ENCODE results near the gene ZNF581.
A peak's percentile ranks its signal among the peaks of the same experiment; 100 is the strongest.

Gene ZNF581

DNA sequence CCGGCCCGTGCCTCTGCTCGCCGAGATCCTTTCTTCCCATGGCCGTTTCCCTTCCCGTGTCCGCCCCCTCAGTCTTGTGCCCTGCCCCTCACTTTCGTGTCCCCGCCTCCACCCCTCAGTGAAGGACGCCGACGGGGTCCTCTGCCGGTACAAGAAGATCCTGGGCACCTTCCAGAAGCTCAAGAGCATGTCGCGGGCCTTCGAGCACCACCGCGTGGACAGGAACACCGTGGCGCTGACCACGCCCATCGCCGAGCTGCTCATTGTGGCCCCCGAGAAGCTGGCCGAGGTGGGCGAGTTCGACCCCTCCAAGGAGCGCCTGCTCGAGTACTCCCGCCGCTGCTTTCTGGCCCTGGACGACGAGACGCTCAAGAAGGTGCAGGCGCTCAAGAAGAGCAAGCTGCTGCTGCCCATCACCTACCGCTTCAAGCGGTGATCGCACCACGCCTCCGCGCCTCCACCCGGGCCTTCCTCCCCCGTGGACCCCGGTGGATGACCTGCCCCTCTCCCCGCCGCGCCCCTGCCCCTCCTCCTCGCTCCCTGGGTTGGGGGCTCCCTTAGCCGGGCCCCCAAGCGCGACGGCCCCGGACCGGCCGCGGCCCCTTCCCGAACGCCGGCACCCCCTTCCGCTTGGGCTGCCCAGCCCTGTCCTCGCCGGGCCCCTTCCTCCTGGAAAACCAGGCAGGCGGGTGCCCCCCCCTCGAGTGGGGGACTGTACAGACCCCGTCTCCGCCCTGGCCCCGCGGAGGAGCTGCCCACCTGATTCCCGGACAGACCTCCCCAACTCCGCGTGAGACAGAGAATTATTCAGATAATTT is 9.1 kb downstream of the ZNF581 start:
- no peak for DNase-seq (ENCODE audit: low read depth, low spot score)
- TF ChIP-seq, protein P1, sequence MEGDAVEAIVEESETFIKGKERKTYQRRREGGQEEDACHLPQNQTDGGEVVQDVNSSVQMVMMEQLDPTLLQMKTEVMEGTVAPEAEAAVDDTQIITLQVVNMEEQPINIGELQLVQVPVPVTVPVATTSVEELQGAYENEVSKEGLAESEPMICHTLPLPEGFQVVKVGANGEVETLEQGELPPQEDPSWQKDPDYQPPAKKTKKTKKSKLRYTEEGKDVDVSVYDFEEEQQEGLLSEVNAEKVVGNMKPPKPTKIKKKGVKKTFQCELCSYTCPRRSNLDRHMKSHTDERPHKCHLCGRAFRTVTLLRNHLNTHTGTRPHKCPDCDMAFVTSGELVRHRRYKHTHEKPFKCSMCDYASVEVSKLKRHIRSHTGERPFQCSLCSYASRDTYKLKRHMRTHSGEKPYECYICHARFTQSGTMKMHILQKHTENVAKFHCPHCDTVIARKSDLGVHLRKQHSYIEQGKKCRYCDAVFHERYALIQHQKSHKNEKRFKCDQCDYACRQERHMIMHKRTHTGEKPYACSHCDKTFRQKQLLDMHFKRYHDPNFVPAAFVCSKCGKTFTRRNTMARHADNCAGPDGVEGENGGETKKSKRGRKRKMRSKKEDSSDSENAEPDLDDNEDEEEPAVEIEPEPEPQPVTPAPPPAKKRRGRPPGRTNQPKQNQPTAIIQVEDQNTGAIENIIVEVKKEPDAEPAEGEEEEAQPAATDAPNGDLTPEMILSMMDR (IDR thresholded peaks at IDR 0.05; ENCODE audit: low read depth, low read length), result no peak
- H3K4me3 ChIP-seq (ENCODE audit: low read depth, low read length), result no peak overlapping the region
- in situ Hi-C loops (cut with HindIII; ENCODE audit: low sequenced_read_pairs), result no loop called here

DNA sequence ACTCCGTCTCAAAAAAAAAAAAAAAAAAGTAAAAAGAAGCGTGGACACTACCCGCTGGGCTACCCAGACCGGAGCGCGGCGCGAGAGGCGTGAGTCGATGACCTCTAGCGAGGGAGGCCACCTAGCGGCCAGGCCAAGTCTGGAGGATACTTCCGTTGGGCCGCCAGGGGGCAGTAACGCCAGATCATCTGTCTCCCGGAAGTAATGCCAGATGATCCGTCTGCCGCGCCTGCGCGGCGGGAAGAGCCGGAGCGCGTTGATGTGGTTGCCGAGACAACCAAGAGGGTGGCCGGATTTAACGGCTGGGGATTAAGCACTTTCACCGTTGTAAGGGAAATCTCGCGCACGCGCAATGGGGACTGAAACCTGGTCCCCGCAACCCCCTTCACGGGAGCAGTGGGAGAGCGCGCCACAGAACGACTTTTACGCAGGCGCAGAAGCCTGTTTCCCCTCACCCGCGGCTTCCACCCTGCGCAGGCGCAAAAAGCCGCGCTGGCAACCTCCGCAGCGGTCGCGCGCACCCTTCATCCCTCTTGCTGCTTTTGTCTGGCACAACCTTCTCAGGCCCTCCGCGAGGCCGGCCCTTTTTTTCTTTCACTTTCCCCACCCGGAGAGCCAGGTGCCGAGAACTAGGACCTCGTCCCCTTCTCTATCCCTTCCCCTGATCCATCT is 10.3 kb downstream of the ZNF581 start:
- TF ChIP-seq, protein P1 (IDR thresholded peaks at IDR 0.05; ENCODE audit: low read depth, low read length), result peak; percentile 100

GRCh38 chr19:55654323-55654867 is 10.9 kb downstream of the ZNF581 start:
- in situ Hi-C loops (cut with HindIII; ENCODE audit: low sequenced_read_pairs), result no loop called here
- DNase-seq (ENCODE audit: low read depth, low spot score), result peak; percentile 99
- peak overlapping the region; percentile 69 for H3K4me3 ChIP-seq (ENCODE audit: low read depth, low read length)
- TF ChIP-seq, protein P1 (IDR thresholded peaks at IDR 0.05; ENCODE audit: low read depth, low read length), result no peak

More for the DNA sequence above, 10.3 kb downstream of the ZNF581 start:
- in situ Hi-C loops (cut with HindIII; ENCODE audit: low sequenced_read_pairs), result no loop called here
- peak; percentile 100 for DNase-seq (ENCODE audit: low read depth, low spot score)
- peak overlapping the region; percentile 69 for H3K4me3 ChIP-seq (ENCODE audit: low read depth, low read length)

DNA sequence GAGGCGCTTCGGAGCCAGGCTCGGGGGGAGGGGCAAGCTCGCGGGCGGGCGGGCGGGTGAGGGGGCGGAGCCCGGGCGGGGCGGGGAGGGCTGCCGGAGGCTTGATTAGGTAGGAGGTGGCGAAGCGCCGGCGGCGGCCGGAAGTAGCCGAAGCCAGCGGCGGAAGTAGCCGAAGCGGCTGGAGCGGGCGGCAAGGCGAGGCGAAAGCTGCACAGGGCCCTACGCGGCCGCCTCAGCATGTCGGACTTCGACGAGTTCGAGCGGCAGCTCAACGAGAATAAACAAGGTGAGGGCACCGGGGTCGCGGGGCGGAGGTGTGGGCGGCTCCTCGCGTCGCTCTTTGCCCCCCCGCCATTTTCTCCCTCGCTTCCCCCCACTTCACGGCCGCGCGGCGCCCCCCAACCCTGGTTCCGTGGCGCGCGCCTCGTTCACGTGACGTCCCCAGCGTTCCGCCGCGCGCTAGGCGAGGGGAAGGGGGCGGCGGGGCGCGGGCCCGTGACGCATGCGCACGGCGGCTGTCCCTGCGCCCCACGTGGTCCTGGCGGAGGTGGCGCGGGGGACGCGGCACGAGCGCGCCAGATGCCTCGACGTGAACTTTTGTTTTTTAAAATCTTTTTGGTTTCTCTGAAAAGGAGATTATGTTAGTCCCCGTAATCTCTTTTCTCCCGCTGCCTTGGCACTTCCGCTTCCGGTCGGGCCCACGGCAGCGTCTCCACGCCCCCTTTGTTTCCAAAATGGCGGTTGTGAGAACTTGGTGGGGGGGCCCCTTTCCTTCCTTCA is 11.6 kb downstream of the ZNF581 start, which contains the start of gene U2AF2:
TSS of gene U2AF2 (plus strand) at position 168 of the 780 bp plus-strand sequence. CDS start at position 238, 70 bp downstream.
- H3K4me3 ChIP-seq (ENCODE audit: low read depth, low read length), result peak within 1 kb of the TSS; percentile 69
- in situ Hi-C loops (cut with HindIII; ENCODE audit: low sequenced_read_pairs), result no loop called here
- TF ChIP-seq, protein P1 (IDR thresholded peaks at IDR 0.05; ENCODE audit: low read depth, low read length), result no peak
- peak; percentile 68 for DNase-seq (ENCODE audit: low read depth, low spot score)

GRCh38 chr19:55655648-55656040 is 12.2 kb downstream of the ZNF581 start:
- in situ Hi-C loops (cut with HindIII; ENCODE audit: low sequenced_read_pairs), result no loop called here
- TF ChIP-seq, protein P1 (IDR thresholded peaks at IDR 0.05; ENCODE audit: low read depth, low read length), result no peak
- H3K4me3 ChIP-seq (ENCODE audit: low read depth, low read length), result peak overlapping the region; percentile 69
- DNase-seq (ENCODE audit: low read depth, low spot score), result no peak

- H3K4me3 ChIP-seq (ENCODE audit: low read depth, low read length), result peak overlapping the region; percentile 69
- DNase-seq (ENCODE audit: low read depth, low spot score), result no peak
- in situ Hi-C loops (cut with HindIII; ENCODE audit: low sequenced_read_pairs), result no loop called here
Observed at GRCh38 chr19:55656552-55656951, 13.1 kb downstream of the ZNF581 start.

More at GRCh38 chr19:55656552-55656951, 13.1 kb downstream of the ZNF581 start:
- TF ChIP-seq, protein P1 (IDR thresholded peaks at IDR 0.05; ENCODE audit: low read depth, low read length), result no peak
